ENCODE measurements around the gene KDM4F.

KDM4F gene

GRCh38 chr11:95028357-95028756 lies 20.9 kb upstream of the KDM4F start:
- H3K4me3 ChIP-seq (replicated peaks; ENCODE audit: low read depth, low read length) = no peak overlapping the region
- no peak for DNase-seq (ENCODE audit: low read depth)
- TF ChIP-seq CTCF (IDR thresholded peaks at IDR 0.05; ENCODE audit: low read length, missing control alignments) = no peak

- no peak for DNase-seq (ENCODE audit: low read depth)
- no peak for TF ChIP-seq CTCF (IDR thresholded peaks at IDR 0.05; ENCODE audit: low read length, missing control alignments)
- no peak overlapping the region for H3K4me3 ChIP-seq (replicated peaks; ENCODE audit: low read depth, low read length)
These were observed 16.2 kb upstream of the KDM4F start for GRCh38 chr11:95033051-95033450.

GRCh38 chr11:95035316-95035715 lies 13.9 kb upstream of the KDM4F start:
- no peak overlapping the region for H3K4me3 ChIP-seq (replicated peaks; ENCODE audit: low read depth, low read length)
- TF ChIP-seq CTCF (IDR thresholded peaks at IDR 0.05; ENCODE audit: low read length, missing control alignments) = no peak
- DNase-seq (ENCODE audit: low read depth) = no peak

GRCh38 chr11:95037356-95038035 lies 11.7 kb upstream of the KDM4F start:
- H3K4me3 ChIP-seq (replicated peaks; ENCODE audit: low read depth, low read length) = peak overlapping the region; percentile 39
- DNase-seq (ENCODE audit: low read depth) = peak; percentile 15

GRCh38 chr11:95042239-95042638 lies 7.0 kb upstream of the KDM4F start:
- H3K4me3 ChIP-seq (replicated peaks; ENCODE audit: low read depth, low read length) = no peak overlapping the region
- DNase-seq (ENCODE audit: low read depth) = no peak
- TF ChIP-seq CTCF (IDR thresholded peaks at IDR 0.05; ENCODE audit: low read length, missing control alignments) = no peak

- TF ChIP-seq CTCF (IDR thresholded peaks at IDR 0.05; ENCODE audit: low read length, missing control alignments) = no peak
- no peak for DNase-seq (ENCODE audit: low read depth)
- H3K4me3 ChIP-seq (replicated peaks; ENCODE audit: low read depth, low read length) = no peak overlapping the region
These were observed 6.3 kb upstream of the KDM4F start for GRCh38 chr11:95042906-95043305.

GRCh38 chr11:95044010-95044409 lies 5.2 kb upstream of the KDM4F start:
- DNase-seq (ENCODE audit: low read depth) = no peak
- TF ChIP-seq CTCF (IDR thresholded peaks at IDR 0.05; ENCODE audit: low read length, missing control alignments) = no peak
- H3K4me3 ChIP-seq (replicated peaks; ENCODE audit: low read depth, low read length) = no peak overlapping the region

Measured in fibroblast of pulmonary artery (primary cell).